ENCODE measurements around the gene IFT88.

DNA sequence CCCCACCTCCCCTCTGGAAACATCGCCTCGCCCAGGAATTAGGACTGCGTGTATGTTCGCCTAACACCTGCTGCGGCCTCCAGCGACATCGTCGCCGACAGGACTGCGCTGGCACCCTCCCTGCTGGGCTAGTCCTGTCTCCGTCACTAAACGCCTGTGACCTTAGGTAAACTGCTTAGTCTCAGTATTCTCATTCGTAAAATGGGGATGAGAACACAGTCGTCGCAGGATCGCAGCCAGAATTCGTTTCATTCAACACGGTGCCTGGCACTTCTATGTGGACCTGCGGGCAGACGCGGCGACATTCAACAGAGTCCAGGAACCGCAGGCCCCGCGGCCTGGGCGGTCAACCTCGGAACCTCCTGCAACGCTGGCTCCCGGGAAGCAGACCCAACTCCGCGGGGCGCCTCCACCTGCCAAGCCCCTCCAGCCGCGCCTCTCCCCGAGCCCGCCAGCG lies 41.8 kb upstream of the IFT88 start:
- TF ChIP-seq, protein P1, sequence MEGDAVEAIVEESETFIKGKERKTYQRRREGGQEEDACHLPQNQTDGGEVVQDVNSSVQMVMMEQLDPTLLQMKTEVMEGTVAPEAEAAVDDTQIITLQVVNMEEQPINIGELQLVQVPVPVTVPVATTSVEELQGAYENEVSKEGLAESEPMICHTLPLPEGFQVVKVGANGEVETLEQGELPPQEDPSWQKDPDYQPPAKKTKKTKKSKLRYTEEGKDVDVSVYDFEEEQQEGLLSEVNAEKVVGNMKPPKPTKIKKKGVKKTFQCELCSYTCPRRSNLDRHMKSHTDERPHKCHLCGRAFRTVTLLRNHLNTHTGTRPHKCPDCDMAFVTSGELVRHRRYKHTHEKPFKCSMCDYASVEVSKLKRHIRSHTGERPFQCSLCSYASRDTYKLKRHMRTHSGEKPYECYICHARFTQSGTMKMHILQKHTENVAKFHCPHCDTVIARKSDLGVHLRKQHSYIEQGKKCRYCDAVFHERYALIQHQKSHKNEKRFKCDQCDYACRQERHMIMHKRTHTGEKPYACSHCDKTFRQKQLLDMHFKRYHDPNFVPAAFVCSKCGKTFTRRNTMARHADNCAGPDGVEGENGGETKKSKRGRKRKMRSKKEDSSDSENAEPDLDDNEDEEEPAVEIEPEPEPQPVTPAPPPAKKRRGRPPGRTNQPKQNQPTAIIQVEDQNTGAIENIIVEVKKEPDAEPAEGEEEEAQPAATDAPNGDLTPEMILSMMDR (IDR thresholded peaks at IDR 0.05), result no peak
- no peak for TF ChIP-seq POLR2A (IDR thresholded peaks at IDR 0.05)

Measured in uterus (tissue), 2 donors.